Stimulated activated CD4-positive, alpha-beta T cell treated with anti-CD3 and anti-CD28 coated beads, Interleukin-4, amount 100 ng/mL, for 1 hour (primary cell): ENCODE results near the gene GPR143.
A peak's percentile ranks its signal among the peaks of the same experiment; 100 is the strongest.

Experiments
- DNase-seq: peaks from one replicate; pipeline ENCODE4 v3.0.0-alpha.2; 2020

The GPR143 gene

GRCh38 chrX:9706421-9706820, 59.2 kb downstream of the GPR143 start:
- no peak for DNase-seq

GRCh38 chrX:9704876-9705465, 60.7 kb downstream of the GPR143 start:
- DNase-seq, result no peak

- DNase-seq, result no peak
These were observed 62.2 kb downstream of the GPR143 start for GRCh38 chrX:9703406-9703805.

- DNase-seq, result no peak
These were observed 63.9 kb downstream of the GPR143 start for GRCh38 chrX:9701790-9702189.

- DNase-seq, result no peak
These were observed 65.1 kb downstream of the GPR143 start for GRCh38 chrX:9700555-9700954.

GRCh38 chrX:9698576-9698975, 67.1 kb downstream of the GPR143 start:
- no peak for DNase-seq

GRCh38 chrX:9693307-9694001, 72.2 kb downstream of the GPR143 start:
- DNase-seq, result no peak

- no peak for DNase-seq
These were observed 75.6 kb downstream of the GPR143 start for GRCh38 chrX:9690046-9690445.

- DNase-seq, result no peak
These were observed 76.8 kb downstream of the GPR143 start for GRCh38 chrX:9688833-9689232.

- no peak for DNase-seq
These were observed 77.7 kb downstream of the GPR143 start for GRCh38 chrX:9687899-9688298.

GRCh38 chrX:9683350-9683749, 82.3 kb downstream of the GPR143 start:
- no peak for DNase-seq

GRCh38 chrX:9682861-9683260, 82.8 kb downstream of the GPR143 start:
- DNase-seq, result no peak

GRCh38 chrX:9682456-9682855, 83.2 kb downstream of the GPR143 start:
- no peak for DNase-seq

- DNase-seq, result no peak
These were observed 84.2 kb downstream of the GPR143 start for GRCh38 chrX:9681422-9681821.

- no peak for DNase-seq
These were observed 84.6 kb downstream of the GPR143 start for GRCh38 chrX:9681011-9681410.

- no peak for DNase-seq
These were observed 87.3 kb downstream of the GPR143 start for GRCh38 chrX:9678215-9678965.

- DNase-seq, result peak; percentile 2
These were observed 88.4 kb downstream of the GPR143 start for GRCh38 chrX:9677098-9677739.

GRCh38 chrX:9676738-9677097, 88.9 kb downstream of the GPR143 start:
- no peak for DNase-seq

- DNase-seq, result no peak
These were observed 89.3 kb downstream of the GPR143 start for GRCh38 chrX:9676306-9676705.
